MM.1S (cell line): ENCODE results near the gene P3H2.

Source experiments
- DNase-seq: peaks from one replicate; pipeline ENCODE4 v3.0.0-alpha.2; 2015
- H2AFZ ChIP-seq: fragments of 300-600 bp; sonication (generic); 2 replicates; pipeline ENCODE4 v1.6.0; 2016; ENCODE audit warnings: antibody characterized with exemption, low read length
- H3F3A ChIP-seq: fragments of 300-600 bp; sonication (generic); 2 replicates; pipeline ENCODE4 v1.6.1; 2016; ENCODE audit warnings: mild to moderate bottlenecking, antibody characterized with exemption, low read length, moderate library complexity, mixed read lengths; ENCODE audit not compliant: insufficient read depth
- H3K27ac ChIP-seq: fragments of 300-600 bp; sonication (generic); 2 replicates; pipeline ENCODE4 v1.5.1; 2016; ENCODE audit warnings: mild to moderate bottlenecking, low read length
- H3K27me3 ChIP-seq: fragments of 300-600 bp; sonication (generic); replicated peaks from 2 replicates; pipeline ENCODE4 v1.6.0; 2016; ENCODE audit warnings: low read length; ENCODE audit not compliant: insufficient read depth
- H3K36me3 ChIP-seq: fragments of 300-600 bp; sonication (generic); replicated peaks from 2 replicates; pipeline ENCODE4 v1.6.1; 2016; ENCODE audit warnings: mild to moderate bottlenecking, low read length, mixed read lengths; ENCODE audit not compliant: insufficient read depth
- H3K4me1 ChIP-seq: fragments of 300-600 bp; sonication (generic); 2 replicates; pipeline ENCODE4 v1.6.1; 2016; ENCODE audit warnings: low read length, mixed read lengths
- H3K4me2 ChIP-seq: fragments of 300-600 bp; sonication (generic); 2 replicates; pipeline ENCODE4 v1.6.0; 2016; ENCODE audit warnings: low read depth, low read length
- H3K4me3 ChIP-seq: fragments of 300-600 bp; sonication (generic); 2 replicates; pipeline ENCODE4 v1.5.1; 2016; ENCODE audit warnings: low read length, mixed read lengths
- H3K79me2 ChIP-seq: fragments of 300-600 bp; sonication (generic); 2 replicates; pipeline ENCODE4 v1.6.1; 2016; ENCODE audit warnings: mixed run types, low read length, mixed read lengths
- H3K9ac ChIP-seq: fragments of 300-600 bp; sonication (generic); 2 replicates; pipeline ENCODE4 v1.6.1; 2016; ENCODE audit warnings: low read length, mixed read lengths
- H3K9me2 ChIP-seq: fragments of 300-600 bp; sonication (generic); replicated peaks from 2 replicates; pipeline ENCODE4 v1.6.1; 2016; ENCODE audit warnings: mild to moderate bottlenecking, low read length, mixed read lengths; ENCODE audit not compliant: insufficient read depth
- H3K9me3 ChIP-seq: fragments of 300-600 bp; sonication (generic); replicated peaks from 2 replicates; pipeline ENCODE4 v1.6.1; 2016; ENCODE audit warnings: mild to moderate bottlenecking, low read length, mixed read lengths; ENCODE audit not compliant: insufficient read depth
- H4K20me1 ChIP-seq: fragments of 300-600 bp; sonication (generic); 2 replicates; pipeline ENCODE4 v1.6.1; 2016; ENCODE audit warnings: mild to moderate bottlenecking, low read length, moderate library complexity, mixed read lengths; ENCODE audit not compliant: insufficient read depth
- CTCF ChIP-seq: fragments of 300-600 bp; sonication (generic); IDR thresholded peaks from 2 replicates; pipeline ENCODE4 v1.5.1; 2016; ENCODE audit warnings: antibody characterized with exemption, low read length, mixed read lengths
- EZH2 ChIP-seq: fragments of 300-600 bp; sonication (generic); optimal IDR thresholded peaks from 2 replicates; pipeline ENCODE3; 2017; ENCODE audit warnings: low read depth, mild to moderate bottlenecking, antibody characterized with exemption, low read length, mixed read lengths
- EZH2phosphoT487 ChIP-seq: fragments of 300-600 bp; sonication (generic); IDR thresholded peaks from 2 replicates; pipeline ENCODE4 v1.6.1; 2018; ENCODE audit warnings: antibody characterized with exemption, low read length

P3H2 gene

GRCh38 chr3:189907803-189908202 lies 212.9 kb downstream of the P3H2 start:
- DNase-seq = no peak
- H2AFZ ChIP-seq = no peak overlapping the region

More at GRCh38 chr3:189907803-189908202, 212.9 kb downstream of the P3H2 start:
- no peak overlapping the region for H3K27ac ChIP-seq
- H3K79me2 ChIP-seq = no peaks in the 10 kb centered on the region
- H3K9me2 ChIP-seq = no peaks in the 10 kb centered on the region
- H3F3A ChIP-seq = no peaks in the 10 kb centered on the region
- TF ChIP-seq CTCF = no peak
- no peak for TF ChIP-seq EZH2
- TF ChIP-seq EZH2phosphoT487 = no peak
- H3K4me2 ChIP-seq = no peak overlapping the region
- H3K9ac ChIP-seq = no peak overlapping the region
- no peaks in the 10 kb centered on the region for H4K20me1 ChIP-seq
- H3K4me1 ChIP-seq = no peaks in the 10 kb centered on the region
- no peaks in the 10 kb centered on the region for H3K36me3 ChIP-seq
- H3K9me3 ChIP-seq = no peaks in the 10 kb centered on the region
- no peaks in the 10 kb centered on the region for H3K27me3 ChIP-seq
- H3K4me3 ChIP-seq = no peak overlapping the region
